OCI-LY7 (cell line): ENCODE measurements around the gene HSP90AB1. TPM values are rescaled to one million over a fixed set of nuclear protein-coding genes. Genes with fewer than 3 reads are reported as not detected.

Experiments used
- BruUV-seq: library from RNA; stranded (reverse); fragments of 400-500 nt; replicated peaks from 2 replicates; lab custom pipeline; 2021; lab: Mats Ljungman, UMichigan
- CTCF ChIA-PET: fragments of 300-600 bp; sonication (Branson Sonifier 250); formaldehyde crosslinking; loops from one replicate; lab custom pipeline; 2022; ENCODE audit warnings: antibody characterized with exemption; ENCODE audit not compliant: unreplicated experiment; lab: Charles Lee
- POLR2A ChIA-PET: fragments of 300-600 bp; sonication (Branson Sonifier 250); formaldehyde crosslinking; loops from one replicate; lab custom pipeline; 2022; ENCODE audit warnings: antibody characterized with exemption; lab: Charles Lee
- DNase-seq: peaks from one replicate; pipeline ENCODE4 v3.0.0-alpha.2; 2015; ENCODE audit warnings: low spot score
- H2AFZ ChIP-seq: fragments of 200-600 bp; sonication (generic), shearing (Covaris generic); 2 replicates; pipeline ENCODE4 v1.6.1; 2014; ENCODE audit warnings: mild to moderate bottlenecking, antibody characterized with exemption, low read length, moderate library complexity
- H3K27ac ChIP-seq: fragments of 200-600 bp; sonication (generic); 2 replicates; pipeline ENCODE4 v1.5.1; 2014; ENCODE audit warnings: mixed run types, low read depth, mild to moderate bottlenecking, moderate library complexity, low read length, inconsistent platforms; ENCODE audit not compliant: poor library complexity, severe bottlenecking
- H3K36me3 ChIP-seq: fragments of 200-600 bp; sonication (generic); 2 replicates; pipeline ENCODE4 v1.6.1; 2014; ENCODE audit warnings: mild to moderate bottlenecking, antibody characterized with exemption, low read length, moderate library complexity, mixed read lengths; ENCODE audit not compliant: insufficient read depth
- H3K4me1 ChIP-seq: fragments of 200-600 bp; sonication (generic); 2 replicates; pipeline ENCODE4 v1.5.1; 2014; ENCODE audit warnings: mild to moderate bottlenecking, low read length; ENCODE audit not compliant: insufficient read depth, poor library complexity, severe bottlenecking
- H3K4me2 ChIP-seq: fragments of 200-600 bp; sonication (generic); 2 replicates; pipeline ENCODE4 v1.6.1; 2014; ENCODE audit warnings: mild to moderate bottlenecking, low read length
- H3K4me3 ChIP-seq: fragments of 200-600 bp; sonication (generic); 2 replicates; pipeline ENCODE4 v1.5.1; 2014; ENCODE audit warnings: mild to moderate bottlenecking, low read depth, low read length; ENCODE audit not compliant: poor library complexity, severe bottlenecking
- H3K79me2 ChIP-seq: fragments of 200-600 bp; sonication (generic); 2 replicates; pipeline ENCODE4 v1.6.1; 2016; ENCODE audit warnings: low read depth, mild to moderate bottlenecking, low read length, moderate library complexity, mixed read lengths; ENCODE audit not compliant: insufficient read depth
- H3K9me2 ChIP-seq: fragments of 200-600 bp; sonication (generic); 2 replicates; pipeline ENCODE4 v1.6.1; 2016; ENCODE audit warnings: mild to moderate bottlenecking, low read length, mixed read lengths; ENCODE audit not compliant: insufficient read depth
- H3K9me3 ChIP-seq: fragments of 200-600 bp; sonication (generic); 2 replicates; pipeline ENCODE4 v1.6.1; 2014; ENCODE audit warnings: mild to moderate bottlenecking, mixed run types, low read length, mixed read lengths
- H4K20me1 ChIP-seq: fragments of 200-600 bp; sonication (generic); 2 replicates; pipeline ENCODE4 v1.6.1; 2014; ENCODE audit warnings: mild to moderate bottlenecking, antibody characterized with exemption, low read length, moderate library complexity, mixed read lengths; ENCODE audit not compliant: insufficient read depth
- CTCF ChIP-seq: fragments of 200-600 bp; sonication (generic); conservative IDR thresholded peaks from 2 replicates; pipeline ENCODE4 v1.5.1; 2014; ENCODE audit warnings: mild to moderate bottlenecking, antibody characterized with exemption, low read length, moderate library complexity, mixed read lengths
- EZH2phosphoT487 ChIP-seq: fragments of 200-600 bp; sonication (generic); IDR thresholded peaks from 2 replicates; pipeline ENCODE4 v1.6.1; 2018; ENCODE audit warnings: low read depth, borderline replicate concordance, mild to moderate bottlenecking, mixed run types, antibody characterized with exemption, low read length, moderate library complexity, mixed read lengths
- intact Hi-C: fragments of 100-400 bp; cut with micrococcal nuclease; formaldehyde crosslinking; loops from one replicate; pipeline ENCODE4 v1.10.0; 2022; ENCODE audit not compliant: unreplicated experiment
- total RNA-seq, 2 experiments: library from RNA; depleted of rRNA in 1 of 2; stranded (reverse); fragments of >200 nt in 1 of 2; shearing (Covaris generic) in 1 of 2; gene quantifications; 2 replicates each; pipeline ENCODE4 v1.2.3, GENCODE V29; 2014 to 2022

HSP90AB1 gene
- total RNA-seq, 2 experiments from 2014 or later, result 911 to 1,282 TPM

DNA sequence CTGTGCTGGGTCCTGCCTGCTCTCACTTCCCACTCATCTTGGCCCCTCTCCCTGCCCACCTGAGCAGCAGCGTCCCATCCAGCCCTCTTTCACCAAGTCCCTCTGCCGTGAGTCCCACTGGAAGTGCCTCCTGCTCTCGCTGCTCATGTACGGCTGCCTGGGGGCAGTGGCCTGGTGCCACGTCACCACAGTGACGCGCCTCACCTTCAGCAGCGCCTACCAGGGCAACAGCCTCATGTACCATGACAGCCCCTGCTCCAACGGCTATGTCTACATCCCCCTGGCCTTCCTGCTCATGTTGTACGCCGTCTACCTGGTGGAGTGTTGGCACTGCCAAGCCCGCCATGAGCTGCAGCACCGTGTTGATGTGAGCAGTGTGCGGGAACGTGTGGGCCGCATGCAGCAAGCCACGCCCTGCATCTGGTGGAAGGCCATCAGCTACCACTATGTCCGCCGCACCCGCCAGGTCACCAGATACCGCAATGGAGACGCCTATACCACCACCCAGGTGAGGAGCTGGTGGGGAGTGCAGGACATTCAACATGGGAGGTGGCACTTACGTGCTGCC is 26.2 kb downstream of the HSP90AB1 start:
- CTCF ChIA-PET, result no interaction called here
- TF ChIP-seq EZH2phosphoT487 (no peak), CTCF (no peak)
- POLR2A ChIA-PET, result no interaction called here
- H4K20me1 ChIP-seq, result no peaks in the 10 kb centered on the region
- H2AFZ ChIP-seq, result no peak overlapping the region
- no peaks in the 10 kb centered on the region for H3K9me3 ChIP-seq
- no TSS peak for BruUV-seq
- no peak overlapping the region for H3K27ac ChIP-seq
- H3K36me3 ChIP-seq, result no peaks in the 10 kb centered on the region
- no peak for DNase-seq
- no peak overlapping the region for H3K4me3 ChIP-seq
- H3K4me2 ChIP-seq, result no peak overlapping the region
- H3K9me2 ChIP-seq, result no peaks in the 10 kb centered on the region
- H3K4me1 ChIP-seq, result peaks cover 21% of the 10 kb centered on the region
- H3K79me2 ChIP-seq, result no peaks in the 10 kb centered on the region
- intact Hi-C loops, result no loop called here

- CTCF ChIA-PET, result no interaction called here
These were observed 26.7 kb downstream of the HSP90AB1 start for GRCh38 chr6:44273617-44274016.

More at GRCh38 chr6:44273617-44274016, 26.7 kb downstream of the HSP90AB1 start:
- POLR2A ChIA-PET, result no interaction called here
- Histone ChIP-seq H3K27ac (no peak overlapping the region), H3K4me1 (peaks cover 16% of the 10 kb centered on the region), H3K9me3 (no peaks in the 10 kb centered on the region), H3K79me2 (no peaks in the 10 kb centered on the region), H2AFZ (no peak overlapping the region), H4K20me1 (no peaks in the 10 kb centered on the region), H3K36me3 (no peaks in the 10 kb centered on the region), H3K4me3 (no peak overlapping the region), H3K9me2 (no peaks in the 10 kb centered on the region), H3K4me2 (no peak overlapping the region)
- intact Hi-C loops, result no loop called here
- DNase-seq, result no peak
- no TSS peak for BruUV-seq
- TF ChIP-seq CTCF (no peak), EZH2phosphoT487 (no peak)
